Left lung (tissue), 10 donors: ENCODE data around the gene SCMH1. TPM values are rescaled to one million over a fixed set of nuclear protein-coding genes. Genes with fewer than 3 reads are reported as not detected.

Experiments
- ATAC-seq: fragments of 200-7000 bp; cut with Tn5 transposase; one replicate; pipeline ENCODE4 v1.9.1; 2020; ENCODE audit warnings: moderate library complexity
- DNase-seq, 4 donors: peaks; one replicate each; pipeline ENCODE4 v3.0.0-alpha.2; 2013 to 2020
- H3K27ac ChIP-seq, 2 donors: fragments of 200-600 bp; sonication (generic) in 1 of 2; one replicate each; pipeline versions ENCODE4 v1.5.0 to v1.8.0; 2020 to 2021
- H3K27me3 ChIP-seq, 2 donors: fragments of 200-600 bp; sonication (generic) in 1 of 2; one replicate each; pipeline versions ENCODE4 v1.5.0 to v1.8.0; 2020 to 2021
- H3K36me3 ChIP-seq, 2 donors: fragments of 200-600 bp; sonication (generic) in 1 of 2; one replicate each; pipeline versions ENCODE4 v1.5.0 to v1.8.0; 2020 to 2021
- H3K4me1 ChIP-seq, 2 donors: fragments of 200-600 bp; one replicate each; pipeline ENCODE4 v1.8.0; 2021
- H3K4me3 ChIP-seq, 2 donors: fragments of 200-600 bp; sonication (generic) in 1 of 2; one replicate each; pipeline versions ENCODE4 v1.5.0 to v1.8.0; 2020 to 2021; ENCODE audit warnings: mild to moderate bottlenecking in 1 of 2
- H3K9me3 ChIP-seq, 2 donors: fragments of 200-600 bp; sonication (generic) in 1 of 2; one replicate each; pipeline versions ENCODE4 v1.5.0 to v1.8.0; 2020 to 2021
- intact Hi-C, 2 donors: fragments of 100-400 bp; cut with DNase I; formaldehyde crosslinking; loops; one replicate each; pipeline versions ENCODE4 v1.11.2 to v1.14.2; 2022
- polyA plus RNA-seq, 6 donors: library from polyadenylated mRNA; unstranded; fragments of 120-200 nt; gene quantifications; one replicate each; pipeline ENCODE4 v1.2.1, GENCODE V29; 2013; ENCODE audit not compliant: insufficient read length in 6 of 6
- total RNA-seq, 2 donors: library from RNA; stranded (reverse); fragmentation: NEBNext Ultra II Directional; extraction: Animal tissue kit (Norgen Biotek cat#: 25700); gene quantifications; one replicate each; pipeline ENCODE4 v1.2.1, GENCODE V29; 2021
- TF ChIP-seq, protein P1 (sequence below), 2 donors: fragments of 200-600 bp; sonication (generic) in 1 of 2; IDR thresholded peaks; one replicate each; pipeline versions ENCODE4 v1.5.0 to v1.8.0; 2021; ENCODE audit warnings: antibody characterized with exemption in 2 of 2
- donor health status: DM: no; HTN: yes; CAD: no.
- donor health status: DM: no; HTN: no; CAD: no.

SCMH1 gene
- total and polyA plus RNA-seq, 8 donors, result 27.8 to 56.1 (median 44.3) TPM

DNA sequence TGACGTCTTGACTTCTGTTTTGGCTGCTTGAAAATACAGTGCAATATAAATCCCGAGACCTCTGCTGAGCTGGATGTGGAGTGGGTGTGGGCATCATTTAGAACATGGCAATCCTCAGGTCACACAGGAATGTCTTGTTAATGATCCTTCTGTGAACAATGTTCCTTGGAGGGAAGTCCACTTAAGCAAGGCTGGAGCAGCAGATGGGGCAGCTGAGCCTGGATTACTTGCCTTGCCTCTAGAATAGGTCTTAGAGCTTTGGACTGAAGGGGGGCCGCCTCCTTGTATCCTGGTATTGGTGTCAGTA lies 926 bp upstream of the SCMH1 start:
- Histone ChIP-seq H3K4me3 (no peak overlapping the region), H3K27ac (no peak overlapping the region)

DNA sequence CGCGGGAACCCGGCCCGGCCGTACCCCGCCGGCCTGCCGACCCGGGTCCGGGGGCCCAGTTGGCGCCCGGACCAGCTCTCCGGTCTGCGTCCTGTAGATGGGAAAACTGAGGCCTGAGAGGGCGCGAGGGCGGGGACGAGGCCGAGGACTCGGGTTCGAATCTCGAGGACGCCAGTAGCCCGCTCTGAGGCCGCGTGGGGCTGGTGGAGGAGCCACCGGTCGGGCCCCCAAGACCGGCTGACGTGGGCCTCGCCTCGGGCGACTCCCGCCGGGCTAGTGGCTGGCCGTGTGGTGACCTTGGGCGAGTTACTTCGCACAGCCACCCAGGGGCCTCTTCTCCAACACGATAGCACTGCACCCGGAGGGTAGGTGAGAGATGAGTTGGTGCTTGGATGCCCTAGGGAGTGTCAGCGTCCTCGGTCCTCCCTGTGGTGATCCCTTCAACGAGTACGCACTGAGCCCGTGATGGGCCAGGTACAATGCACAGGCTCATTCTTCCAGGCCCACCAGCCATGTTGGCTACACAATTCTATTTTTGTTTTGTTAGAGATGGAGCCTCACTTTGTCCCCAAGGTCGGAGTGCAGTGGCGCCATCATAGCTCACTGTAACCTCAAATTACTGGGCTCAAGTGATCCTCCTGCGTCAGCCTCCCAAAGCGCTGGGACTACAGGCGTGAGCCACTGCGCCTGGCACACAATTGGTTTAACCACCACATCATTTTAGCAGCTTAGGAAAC lies 404 bp upstream of the SCMH1 start:
- TF ChIP-seq, protein P1, sequence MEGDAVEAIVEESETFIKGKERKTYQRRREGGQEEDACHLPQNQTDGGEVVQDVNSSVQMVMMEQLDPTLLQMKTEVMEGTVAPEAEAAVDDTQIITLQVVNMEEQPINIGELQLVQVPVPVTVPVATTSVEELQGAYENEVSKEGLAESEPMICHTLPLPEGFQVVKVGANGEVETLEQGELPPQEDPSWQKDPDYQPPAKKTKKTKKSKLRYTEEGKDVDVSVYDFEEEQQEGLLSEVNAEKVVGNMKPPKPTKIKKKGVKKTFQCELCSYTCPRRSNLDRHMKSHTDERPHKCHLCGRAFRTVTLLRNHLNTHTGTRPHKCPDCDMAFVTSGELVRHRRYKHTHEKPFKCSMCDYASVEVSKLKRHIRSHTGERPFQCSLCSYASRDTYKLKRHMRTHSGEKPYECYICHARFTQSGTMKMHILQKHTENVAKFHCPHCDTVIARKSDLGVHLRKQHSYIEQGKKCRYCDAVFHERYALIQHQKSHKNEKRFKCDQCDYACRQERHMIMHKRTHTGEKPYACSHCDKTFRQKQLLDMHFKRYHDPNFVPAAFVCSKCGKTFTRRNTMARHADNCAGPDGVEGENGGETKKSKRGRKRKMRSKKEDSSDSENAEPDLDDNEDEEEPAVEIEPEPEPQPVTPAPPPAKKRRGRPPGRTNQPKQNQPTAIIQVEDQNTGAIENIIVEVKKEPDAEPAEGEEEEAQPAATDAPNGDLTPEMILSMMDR (IDR thresholded peaks at IDR 0.05), result no peak
- Histone ChIP-seq H3K36me3 (no peaks in the 10 kb centered on the region), H3K27me3 (no peaks in the 10 kb centered on the region), H3K4me3 (peak overlapping the region; percentile 66 to 76), H3K4me1 (peaks cover 5 to 39% of the 10 kb centered on the region in 2 donors), H3K9me3 (no peaks in the 10 kb centered on the region), H3K27ac (peak overlapping the region; percentile 87 to 92)
- intact Hi-C loops, result no loop called here
- ATAC-seq, result no peak
- DNase-seq, result peak; percentile 11 to 77 (median 26)

More for the DNA sequence above, 926 bp upstream of the SCMH1 start:
- ATAC-seq, result no peak
- TF ChIP-seq, protein P1 (IDR thresholded peaks at IDR 0.05), result no peak
- intact Hi-C loops, result no loop called here
- DNase-seq, result no peak
- no peaks in the 10 kb centered on the region for H3K36me3 ChIP-seq
- no peaks in the 10 kb centered on the region for H3K9me3 ChIP-seq
- no peaks in the 10 kb centered on the region for H3K27me3 ChIP-seq
- peaks cover 5 to 36% of the 10 kb centered on the region in 2 donors for H3K4me1 ChIP-seq

DNA sequence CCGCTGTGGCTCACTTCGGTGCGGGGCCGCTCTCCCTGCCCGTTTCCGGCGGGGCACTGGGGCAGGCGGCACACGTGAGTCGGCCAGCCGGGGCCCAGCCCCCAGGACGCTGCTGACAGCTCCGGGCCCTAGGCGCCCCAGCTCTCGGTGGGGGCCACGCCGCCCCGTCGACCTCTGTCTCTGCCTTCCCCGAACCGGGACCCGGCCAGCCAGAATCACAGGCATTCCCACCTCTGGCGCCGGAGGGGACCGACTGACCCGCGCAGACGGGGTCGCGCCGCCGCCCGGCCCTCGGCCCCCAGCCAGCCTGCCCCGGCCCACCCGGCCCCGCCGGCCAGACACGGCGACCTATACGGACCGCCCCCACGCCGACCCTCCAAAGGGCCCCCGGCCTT lies 755 bp downstream of the SCMH1 start:
- ATAC-seq (peak; percentile 80), DNase-seq (peak in 3 of 4 donors; percentile 49 to 90 (median 57))
- H3K4me3 ChIP-seq, result peak overlapping the region; percentile 76 to 81
- TF ChIP-seq, protein P1 (IDR thresholded peaks at IDR 0.05), result no peak
- peak overlapping the region; percentile 87 to 92 for H3K27ac ChIP-seq
- H3K4me1 ChIP-seq, result peaks cover 5 to 41% of the 10 kb centered on the region in 2 donors
- intact Hi-C loops, result no loop called here
- no peaks in the 10 kb centered on the region for H3K27me3 ChIP-seq
- no peaks in the 10 kb centered on the region for H3K9me3 ChIP-seq
- no peaks in the 10 kb centered on the region for H3K36me3 ChIP-seq

DNA sequence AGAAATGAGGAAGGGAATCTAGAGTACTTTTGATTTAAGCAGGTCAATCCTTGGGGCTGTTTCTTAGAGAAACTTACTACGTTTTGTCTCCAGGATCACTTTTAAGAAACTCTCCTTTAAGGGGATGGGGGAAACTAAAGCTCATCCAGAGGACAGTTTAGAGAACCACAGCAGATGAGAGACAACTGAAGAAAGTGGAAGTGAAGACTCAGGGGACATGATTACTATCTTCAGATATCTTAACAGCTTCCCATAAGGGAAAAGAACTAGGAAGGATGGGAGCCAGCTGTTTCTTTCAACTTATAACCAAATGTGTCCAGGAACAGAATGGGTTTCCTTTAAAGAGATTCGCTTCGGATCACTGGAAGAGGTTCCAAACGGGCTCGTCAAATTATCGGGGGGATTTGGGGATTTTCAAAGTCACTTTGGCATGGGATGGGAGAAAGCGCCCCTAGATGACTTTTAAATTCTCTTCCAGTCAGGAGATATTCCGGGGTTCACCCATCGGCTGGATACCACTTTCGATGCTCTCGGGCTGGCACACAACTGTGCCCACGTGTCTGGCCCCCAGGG lies 1.2 kb downstream of the SCMH1 start:
- intact Hi-C loops, result no loop called here
- DNase-seq, result peak in 2 of 4 donors; percentile 39 to 41

More for the DNA sequence above, 1.2 kb downstream of the SCMH1 start:
- Histone ChIP-seq H3K4me3 (peak overlapping the region; percentile 76 to 81), H3K4me1 (peaks cover 5 to 41% of the 10 kb centered on the region in 2 donors), H3K36me3 (no peaks in the 10 kb centered on the region), H3K9me3 (no peaks in the 10 kb centered on the region), H3K27me3 (no peaks in the 10 kb centered on the region), H3K27ac (peak overlapping the region; percentile 87 to 92)
- no peak for ATAC-seq
- TF ChIP-seq, protein P1 (IDR thresholded peaks at IDR 0.05), result no peak
